NCI-H187 treated with DMSO at 0.1 percent for 48 hours (cell line): ENCODE data around the gene EGLN2.
"Not testable (repeated sequence)": the region's sequence is repeated elsewhere in the genome, so short reads cannot be mapped to it uniquely, and the experiment has no call there.

Experiments used
- DNase-seq: peaks from one replicate; lab custom pipeline; 2025; lab: John Stamatoyannopoulos, UW

EGLN2 gene

DNA sequence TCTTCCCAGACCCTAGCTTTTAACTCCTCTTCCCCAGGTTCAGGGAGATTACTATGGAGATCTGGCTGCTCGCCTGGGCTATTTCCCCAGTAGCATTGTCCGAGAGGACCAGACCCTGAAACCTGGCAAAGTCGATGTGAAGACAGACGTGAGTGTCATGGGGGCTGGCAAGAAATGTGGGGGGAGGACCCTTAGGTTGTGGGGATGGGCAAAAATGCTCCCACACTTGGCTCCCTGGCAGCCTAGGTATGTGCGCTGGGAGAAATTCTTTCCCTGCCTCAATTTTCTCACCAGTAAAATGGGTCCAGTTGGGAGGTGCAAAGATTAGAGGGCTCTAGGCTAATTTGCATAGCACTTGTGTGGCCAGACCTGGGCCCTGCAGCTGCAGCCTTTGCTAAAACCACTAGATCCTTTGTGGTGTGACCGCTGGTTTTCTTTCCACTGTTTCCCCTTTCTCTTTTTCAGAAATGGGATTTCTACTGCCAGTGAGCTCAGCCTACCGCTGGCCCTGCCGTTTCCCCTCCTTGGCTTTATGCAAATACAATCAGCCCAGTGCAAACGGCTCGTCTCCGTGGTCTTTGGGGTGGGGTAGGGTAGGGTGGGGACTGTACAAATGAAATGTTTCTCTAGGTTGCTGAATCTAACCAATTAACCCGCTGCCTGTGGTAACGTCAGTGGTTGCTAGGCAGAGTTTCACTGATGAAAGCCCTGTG lies 21.9 kb upstream of the EGLN2 start:
- peak; percentile 92 for DNase-seq

DNA sequence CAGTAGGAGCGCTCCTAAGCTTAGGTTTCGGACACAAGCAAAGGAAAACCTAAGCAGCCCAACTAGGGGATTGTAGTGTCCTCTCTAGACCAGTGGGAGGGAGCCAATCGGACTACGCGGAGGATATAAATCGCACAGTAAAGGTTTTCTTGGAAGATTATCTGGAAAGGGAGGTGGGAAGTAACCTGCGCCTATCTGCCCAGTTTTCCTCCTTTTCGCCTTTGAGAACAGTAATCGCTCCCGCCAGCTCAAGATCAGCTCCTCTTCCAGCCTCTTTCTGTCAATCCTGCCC lies 21.4 kb upstream of the EGLN2 start:
- DNase-seq: no peak

DNA sequence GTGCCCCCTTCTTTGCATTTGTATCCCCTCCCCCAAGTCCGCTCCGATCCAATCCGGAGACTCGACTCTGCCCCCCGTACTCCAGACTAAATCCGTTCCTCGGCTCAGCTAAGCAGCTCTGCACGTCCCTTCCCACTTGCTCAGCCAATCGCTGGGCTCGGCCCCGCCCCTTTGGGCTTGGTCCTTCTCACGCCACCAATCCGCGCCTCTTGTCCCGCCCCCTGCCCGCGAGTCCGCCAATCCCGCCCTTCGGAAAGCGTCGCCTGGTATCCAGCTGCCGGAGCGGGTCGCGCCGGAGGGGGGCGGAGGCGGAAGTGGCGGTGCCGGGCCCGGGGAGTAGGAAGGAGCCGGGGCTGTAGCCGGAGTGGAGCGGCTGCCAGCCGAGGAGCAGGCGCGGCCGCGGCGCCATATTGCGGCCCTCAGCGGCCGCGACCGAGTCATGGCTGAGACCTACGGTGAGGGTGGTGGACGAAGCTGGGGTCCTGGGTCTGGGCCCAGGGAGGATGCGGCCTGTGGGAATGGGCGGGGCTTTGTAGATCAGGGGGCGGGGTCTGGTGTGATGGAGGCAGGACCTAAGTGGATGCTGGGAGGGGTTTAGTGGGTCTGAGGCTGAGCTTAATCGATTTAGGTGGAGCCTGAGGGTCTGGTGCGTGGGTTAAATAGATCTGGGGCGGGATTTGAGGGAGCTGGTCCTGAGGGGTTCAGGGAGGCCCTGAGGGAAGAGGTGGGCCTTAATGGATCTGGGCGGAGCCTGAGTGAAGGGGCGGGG lies 20.9 kb upstream of the EGLN2 start, which contains the start of gene RAB4B:
Gene RAB4B (plus strand): TSS at position 311 of the 769 bp plus-strand sequence. CDS start 129 bp downstream, at position 440.
- peak; percentile 99 for DNase-seq

DNA sequence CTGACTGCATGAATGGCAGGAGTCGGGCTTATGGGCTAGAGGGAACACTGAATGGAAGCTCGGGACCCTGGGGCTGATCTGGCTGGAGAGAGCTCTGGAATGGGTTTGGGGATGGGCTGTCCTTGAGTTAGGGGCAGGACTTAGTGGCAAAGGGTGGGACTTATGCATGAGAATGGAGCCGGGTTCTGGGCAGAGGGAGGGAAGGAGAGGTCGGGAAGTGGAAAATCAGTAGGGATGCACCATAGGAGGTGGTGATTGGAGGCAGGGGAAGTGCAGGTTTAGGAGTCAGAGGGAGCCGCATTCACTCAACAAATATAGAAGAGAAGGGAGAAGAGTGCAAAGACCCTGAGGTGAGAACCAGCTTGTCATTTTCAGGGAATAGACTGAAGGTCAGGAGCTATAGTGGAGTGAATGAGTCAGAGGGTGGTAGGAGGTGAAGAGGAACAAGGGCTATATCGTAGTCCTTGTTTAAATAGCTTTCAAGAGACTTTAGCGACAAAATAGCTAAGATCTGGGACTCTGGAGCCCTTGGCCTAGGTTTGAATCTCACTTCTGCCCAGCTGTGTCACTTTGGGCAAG lies 20.2 kb upstream of the EGLN2 start:
- DNase-seq: no peak

DNA sequence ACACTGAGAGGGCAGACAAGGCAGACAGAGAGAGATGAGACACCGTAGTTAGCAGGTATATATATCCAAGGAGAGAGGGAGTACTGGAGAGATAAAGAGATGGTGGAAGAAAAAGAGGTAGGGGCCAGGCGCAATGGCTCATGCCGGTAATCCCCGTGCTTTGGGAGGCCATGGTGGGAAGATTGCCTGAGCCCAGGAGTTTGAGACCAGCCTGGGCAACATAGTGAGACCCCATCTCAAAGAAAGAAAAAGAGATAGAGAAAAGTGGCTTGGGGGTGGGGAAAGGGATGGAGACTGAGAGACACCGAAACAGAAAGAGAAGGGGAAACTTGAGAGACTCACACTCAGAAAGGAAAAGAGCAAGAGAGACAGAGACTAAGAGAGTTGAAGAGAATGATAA lies 18.4 kb upstream of the EGLN2 start:
- no peak for DNase-seq

DNA sequence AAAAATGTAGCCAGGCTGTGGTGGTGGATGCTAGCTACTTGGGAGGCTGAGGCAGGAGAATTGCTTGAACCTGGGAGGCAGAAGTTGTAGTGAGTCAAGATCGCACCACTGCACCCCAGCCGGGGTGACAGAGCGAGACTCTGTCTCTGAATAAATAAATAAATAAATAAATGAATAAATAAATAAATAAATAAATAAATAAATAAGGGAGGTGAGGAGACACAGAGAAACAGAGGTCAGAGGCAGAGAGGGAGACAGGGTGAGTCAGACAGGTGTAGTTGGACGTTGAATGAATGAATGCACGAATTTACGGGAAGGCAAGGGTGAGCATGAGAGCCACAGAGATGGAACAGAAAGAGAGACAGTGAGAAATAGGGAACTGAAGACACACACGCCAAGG lies 17.9 kb upstream of the EGLN2 start:
- no peak for DNase-seq

DNA sequence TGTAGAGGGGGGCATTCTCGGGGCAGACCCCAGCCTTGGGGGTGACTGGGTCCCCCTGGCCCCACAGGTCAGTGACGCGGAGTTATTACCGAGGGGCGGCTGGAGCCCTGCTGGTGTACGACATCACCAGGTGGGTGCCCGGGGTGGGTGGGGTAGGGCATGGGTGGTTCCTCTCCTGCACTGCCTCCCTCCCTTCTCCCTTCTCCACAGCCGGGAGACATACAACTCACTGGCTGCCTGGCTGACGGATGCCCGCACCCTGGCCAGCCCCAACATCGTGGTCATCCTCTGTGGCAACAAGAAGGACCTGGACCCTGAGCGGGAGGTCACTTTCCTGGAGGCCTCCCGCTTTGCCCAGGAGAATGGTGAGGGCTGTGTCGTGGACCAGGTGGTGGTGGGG lies 15.3 kb upstream of the EGLN2 start:
- no peak for DNase-seq

DNA sequence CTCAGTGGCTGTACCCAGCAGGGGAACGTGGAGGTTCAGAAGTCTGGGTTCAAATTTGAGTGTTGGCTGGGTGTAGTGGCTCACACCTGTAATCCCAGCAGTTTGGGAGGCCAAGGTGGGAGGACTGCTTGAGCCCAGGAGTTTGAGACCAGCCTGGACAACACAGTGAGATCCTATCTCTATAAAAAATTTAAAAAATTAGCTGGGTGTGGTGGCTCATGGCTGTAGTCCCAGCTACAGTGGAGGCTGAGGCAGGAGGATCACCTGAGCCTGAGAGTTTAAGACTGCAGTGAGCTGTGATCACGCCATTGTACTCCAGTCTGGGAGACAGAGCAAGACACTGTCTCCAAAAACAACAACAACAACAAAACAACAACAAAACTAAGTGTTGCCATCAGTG lies 14.8 kb upstream of the EGLN2 start:
- DNase-seq: not testable (repeated sequence)

DNA sequence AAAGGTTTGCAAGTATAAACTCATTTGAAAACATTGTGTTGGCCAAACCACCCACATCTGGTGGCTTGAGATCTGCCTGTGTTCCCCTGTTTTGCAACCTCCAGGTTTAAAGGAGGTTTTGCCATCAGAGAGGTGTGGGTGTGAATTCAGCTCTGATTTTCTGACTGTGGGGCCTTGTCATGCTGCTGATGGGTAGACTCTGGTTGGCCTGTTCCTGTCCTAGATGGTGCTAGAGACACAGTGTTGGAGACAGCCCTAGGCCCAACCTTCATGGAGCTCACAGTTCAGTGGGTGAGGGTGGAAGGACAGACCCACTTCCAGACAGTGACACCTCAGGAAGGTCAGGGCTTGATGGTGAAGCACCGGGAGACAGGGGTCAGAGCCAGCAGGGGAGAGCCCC lies 13.5 kb upstream of the EGLN2 start:
- no peak for DNase-seq

DNA sequence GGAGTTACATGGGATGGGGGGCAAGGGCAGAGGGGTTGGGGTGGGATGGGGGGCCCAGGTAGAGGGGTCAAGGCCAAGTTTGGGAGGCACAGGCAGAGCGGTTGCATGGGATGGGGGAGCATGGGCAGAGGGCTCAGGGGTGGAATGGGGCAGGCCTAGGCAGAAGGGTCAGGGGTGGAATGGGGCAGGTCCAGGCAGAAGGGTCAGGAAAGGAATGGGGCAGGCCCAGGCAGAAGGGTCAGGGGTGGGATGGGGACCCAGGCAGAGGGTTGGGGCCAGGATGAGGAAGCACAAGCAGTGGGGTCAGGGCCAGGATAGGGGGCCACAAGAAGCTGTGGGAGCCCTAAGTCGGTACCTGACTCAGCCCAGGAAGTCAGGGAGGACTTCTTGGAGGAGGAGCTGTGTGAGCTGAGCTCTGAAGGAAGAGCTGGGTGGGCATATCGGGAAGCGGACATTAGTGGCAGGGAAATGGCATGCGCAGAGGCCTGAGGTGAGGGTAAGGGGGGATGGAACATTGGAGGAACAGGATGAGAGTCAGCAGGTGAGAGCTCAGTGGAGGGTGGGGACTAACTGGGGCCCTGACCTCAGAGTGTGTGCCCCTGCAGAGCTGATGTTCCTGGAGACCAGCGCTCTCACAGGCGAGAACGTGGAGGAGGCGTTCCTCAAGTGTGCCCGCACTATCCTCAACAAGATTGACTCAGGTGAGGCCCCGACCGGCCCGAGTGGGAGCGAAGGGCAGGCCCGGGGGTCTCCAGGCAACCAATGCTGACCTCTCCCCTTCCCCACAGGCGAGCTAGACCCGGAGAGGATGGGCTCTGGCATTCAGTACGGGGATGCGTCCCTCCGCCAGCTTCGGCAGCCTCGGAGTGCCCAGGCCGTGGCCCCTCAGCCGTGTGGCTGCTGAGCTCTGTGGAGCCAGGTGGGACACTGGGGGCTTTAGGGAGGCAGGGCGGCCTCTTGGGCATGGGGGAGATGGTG lies 12.6 kb upstream of the EGLN2 start:
- DNase-seq: no peak

DNA sequence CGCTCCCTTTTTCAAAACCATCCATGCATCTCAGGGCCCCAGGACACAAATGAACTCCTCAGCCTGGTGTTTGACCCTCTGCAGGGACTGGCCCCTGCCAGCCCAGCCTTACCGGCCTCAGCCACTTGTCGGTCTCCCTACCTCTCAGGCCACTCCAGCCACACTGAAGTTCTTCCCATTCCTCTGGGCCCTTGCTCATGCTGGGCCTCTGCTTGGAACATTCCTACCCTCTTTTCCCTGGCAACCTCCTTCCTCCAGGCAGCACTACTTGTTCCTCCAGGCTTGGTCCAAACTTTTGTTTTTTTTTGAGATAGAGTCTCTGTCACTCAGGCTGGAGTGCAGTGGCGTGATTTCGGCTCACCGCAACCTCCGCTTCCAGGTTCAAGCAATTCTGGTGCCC lies 7.6 kb upstream of the EGLN2 start:
- no peak for DNase-seq

DNA sequence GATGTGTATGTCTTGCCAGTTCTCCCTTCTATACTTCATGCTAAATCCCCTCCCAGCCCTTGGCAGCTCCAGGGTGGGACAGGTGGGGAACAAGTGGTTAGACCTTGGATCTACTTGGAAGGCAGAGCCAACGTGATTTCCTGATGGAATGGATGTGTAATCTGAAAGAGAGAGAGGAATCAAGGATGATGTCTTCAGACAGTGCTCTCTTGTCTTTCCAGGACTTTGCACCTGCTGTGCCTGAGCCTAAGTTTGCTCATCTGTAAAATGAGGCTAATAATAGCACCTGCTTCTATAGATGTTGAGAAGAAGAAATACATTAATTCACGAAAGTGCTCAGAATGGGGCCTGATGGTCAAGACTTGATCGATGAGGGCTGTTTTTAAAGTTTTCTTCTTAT lies 7.0 kb upstream of the EGLN2 start:
- no peak for DNase-seq

DNA sequence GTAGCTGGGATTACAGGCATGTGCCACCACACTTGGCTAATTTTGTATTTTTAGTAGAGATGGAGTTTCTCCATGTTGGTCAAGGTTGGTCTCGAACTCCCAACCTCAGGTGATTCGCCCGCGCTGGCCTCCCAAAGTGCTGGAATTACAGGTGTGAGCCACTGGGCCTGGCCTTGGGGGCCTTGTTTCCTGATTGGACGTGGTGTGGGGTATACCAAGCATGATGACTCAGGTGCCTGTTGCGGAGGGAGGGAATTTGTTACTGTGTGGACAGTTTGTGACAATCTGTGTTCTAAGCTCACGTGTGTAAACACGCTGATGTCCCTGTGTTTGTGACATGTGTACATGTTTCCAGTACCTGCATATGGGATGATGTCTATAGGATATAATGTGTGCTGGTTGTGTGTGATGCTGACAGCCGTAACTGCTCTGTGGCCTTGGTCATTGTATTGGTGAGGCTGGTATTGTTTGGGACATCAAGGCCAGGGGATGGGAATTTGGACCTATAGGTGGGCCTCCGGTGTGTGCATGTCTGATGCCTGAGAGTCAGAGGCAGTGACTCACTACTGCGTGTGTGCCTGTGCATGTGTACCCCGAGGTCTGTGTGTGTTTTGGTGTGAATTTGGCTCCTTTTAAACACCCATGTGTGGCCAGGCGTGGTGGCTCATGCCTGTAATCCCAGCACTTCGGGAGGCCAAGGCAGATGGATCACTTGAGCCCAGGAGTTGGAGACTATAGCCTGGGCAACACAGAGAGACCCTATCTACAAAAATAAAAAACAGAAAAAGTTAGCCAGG lies 1.6 kb upstream of the EGLN2 start:
- DNase-seq: no peak

DNA sequence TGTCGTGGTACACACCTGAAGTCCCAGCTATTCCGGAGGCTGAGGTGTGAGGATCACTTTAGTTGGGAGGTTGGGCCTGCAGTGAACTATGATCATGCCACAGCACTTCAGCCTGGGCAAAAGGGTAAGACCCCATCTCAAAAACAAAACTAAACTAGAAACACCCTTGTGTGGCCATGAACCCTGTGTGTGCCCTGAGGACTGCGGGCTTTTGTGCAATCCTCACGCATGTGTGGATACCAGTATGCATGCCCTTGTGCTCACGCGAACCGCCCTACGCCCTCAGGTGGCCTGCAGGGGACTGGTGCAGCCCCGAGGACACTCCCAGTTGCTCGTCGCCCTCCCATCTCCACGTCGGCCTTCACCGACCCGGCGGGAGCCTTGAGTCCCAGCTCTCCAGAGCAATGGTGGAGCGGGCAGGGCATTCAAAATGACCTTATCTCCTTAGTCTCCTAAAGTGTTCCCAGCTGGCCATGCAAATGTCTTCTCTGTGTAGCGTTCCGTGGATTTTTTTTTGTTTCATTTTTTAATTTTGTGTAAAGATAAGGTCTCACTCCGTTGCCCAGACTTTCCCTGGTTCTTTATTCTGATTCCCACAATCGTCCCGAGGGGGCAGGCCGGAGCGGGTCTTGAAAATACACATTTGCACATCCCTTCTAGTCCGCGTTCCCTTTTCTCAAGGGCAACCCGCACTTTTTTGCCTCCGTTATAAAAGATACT lies 868 bp upstream of the EGLN2 start:
- DNase-seq: no peak

DNA sequence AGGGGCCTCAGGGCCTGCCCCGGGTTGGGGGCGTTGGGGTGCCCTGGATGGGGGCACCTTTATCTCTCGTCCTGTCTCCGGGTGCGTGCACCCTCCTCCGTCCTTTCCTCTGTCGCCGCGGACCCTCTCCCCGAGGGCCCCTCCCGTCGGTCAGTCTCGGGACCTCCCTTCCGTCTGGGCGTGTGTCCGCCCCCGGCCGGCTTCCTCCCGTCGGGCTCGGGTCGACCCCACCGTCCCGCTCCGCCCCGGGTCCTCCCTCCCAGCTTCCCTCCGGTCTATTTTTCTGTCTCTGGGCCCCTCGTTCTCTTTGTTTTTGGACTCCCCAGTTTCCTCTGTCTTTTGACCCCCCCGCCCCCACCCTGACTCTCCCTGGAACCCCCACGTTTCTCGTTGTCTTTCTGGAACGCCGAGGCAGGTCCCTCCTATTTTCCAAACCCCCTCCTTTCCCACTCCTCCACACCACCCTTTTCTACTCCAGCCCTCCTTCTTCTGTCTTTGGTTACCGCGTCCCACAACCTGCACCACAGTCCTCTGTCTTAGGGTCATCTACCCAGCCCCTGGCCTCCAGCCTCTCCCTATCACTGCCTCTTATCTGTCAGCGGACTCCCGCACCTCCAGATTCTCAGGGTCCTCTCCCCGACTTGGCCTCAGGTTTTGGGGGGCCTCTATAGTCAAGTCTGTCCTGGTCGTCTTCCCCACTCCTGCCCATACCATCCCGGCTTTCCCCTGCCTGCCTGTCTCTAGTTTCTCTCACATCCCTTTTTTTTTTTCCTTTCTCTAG lies 757 bp downstream of the EGLN2 start:
- DNase-seq: no peak

DNA sequence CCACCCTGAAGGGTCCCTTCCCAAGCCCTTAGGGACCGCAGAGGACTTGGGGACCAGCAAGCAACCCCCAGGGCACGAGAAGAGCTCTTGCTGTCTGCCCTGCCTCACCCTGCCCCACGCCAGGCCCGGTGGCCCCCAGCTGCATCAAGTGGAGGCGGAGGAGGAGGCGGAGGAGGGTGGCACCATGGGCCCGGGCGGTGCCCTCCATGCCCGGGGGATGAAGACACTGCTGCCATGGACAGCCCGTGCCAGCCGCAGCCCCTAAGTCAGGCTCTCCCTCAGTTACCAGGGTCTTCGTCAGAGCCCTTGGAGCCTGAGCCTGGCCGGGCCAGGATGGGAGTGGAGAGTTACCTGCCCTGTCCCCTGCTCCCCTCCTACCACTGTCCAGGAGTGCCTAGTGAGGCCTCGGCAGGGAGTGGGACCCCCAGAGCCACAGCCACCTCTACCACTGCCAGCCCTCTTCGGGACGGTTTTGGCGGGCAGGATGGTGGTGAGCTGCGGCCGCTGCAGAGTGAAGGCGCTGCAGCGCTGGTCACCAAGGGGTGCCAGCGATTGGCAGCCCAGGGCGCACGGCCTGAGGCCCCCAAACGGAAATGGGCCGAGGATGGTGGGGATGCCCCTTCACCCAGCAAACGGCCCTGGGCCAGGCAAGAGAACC lies 1.5 kb downstream of the EGLN2 start:
- DNase-seq: no peak

DNA sequence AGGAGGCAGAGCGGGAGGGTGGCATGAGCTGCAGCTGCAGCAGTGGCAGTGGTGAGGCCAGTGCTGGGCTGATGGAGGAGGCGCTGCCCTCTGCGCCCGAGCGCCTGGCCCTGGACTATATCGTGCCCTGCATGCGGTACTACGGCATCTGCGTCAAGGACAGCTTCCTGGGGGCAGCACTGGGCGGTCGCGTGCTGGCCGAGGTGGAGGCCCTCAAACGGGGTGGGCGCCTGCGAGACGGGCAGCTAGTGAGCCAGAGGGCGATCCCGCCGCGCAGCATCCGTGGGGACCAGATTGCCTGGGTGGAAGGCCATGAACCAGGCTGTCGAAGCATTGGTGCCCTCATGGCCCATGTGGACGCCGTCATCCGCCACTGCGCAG lies 2.0 kb downstream of the EGLN2 start:
- no peak for DNase-seq

DNA sequence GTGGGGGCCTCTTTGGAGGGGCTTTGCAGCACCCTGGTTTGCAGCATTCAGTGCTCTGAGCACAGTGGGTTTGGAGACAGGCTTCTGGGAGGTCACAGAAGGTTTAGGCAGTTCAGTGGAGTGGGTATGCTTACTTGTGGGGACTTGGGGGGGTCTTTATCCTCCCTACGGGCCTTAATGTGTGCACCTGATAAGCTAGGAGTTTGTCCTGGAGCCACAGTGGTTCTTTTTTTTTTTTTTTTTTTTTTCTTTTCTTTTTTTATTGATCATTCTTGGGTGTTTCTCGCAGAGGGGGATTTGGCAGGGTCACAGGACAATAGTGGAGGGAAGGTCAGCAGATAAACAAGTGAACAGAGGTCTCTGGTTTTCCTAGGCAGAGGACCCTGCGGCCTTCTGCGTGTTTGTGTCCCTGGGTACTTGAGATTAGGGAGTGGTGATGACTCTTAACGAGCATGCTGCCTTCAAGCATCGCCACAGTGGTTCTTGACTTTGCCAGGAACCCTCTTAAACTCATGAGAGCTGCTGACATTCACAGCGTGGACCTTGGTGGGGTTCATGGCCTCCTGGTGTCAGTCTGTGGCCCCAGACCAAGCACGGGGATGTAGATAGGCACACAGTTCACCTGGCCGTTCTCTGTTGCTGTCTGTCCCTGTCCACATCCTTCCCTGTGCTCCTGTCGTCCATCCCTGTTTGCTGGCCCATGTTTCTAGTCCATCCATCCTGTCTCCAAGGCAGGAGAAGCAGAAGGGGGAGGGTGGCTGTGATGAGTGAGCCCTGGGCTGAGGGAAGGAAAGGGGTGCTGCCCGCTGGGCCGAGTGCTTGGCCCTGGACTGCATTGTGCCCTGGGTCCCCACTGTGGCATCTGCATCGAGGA lies 2.7 kb downstream of the EGLN2 start:
- no peak for DNase-seq
